Hepatocyte (in vitro differentiated cells): ENCODE measurements around the gene DUOXA2.

Source experiments
- EZH2 ChIP-seq: fragments of 200-600 bp; sonication (generic); IDR thresholded peaks from 2 replicates; pipeline ENCODE4 v1.6.1; 2016; ENCODE audit warnings: antibody characterized with exemption, mild to moderate bottlenecking, borderline replicate concordance
- TF ChIP-seq, protein P1 (sequence below): fragments of 200-600 bp; sonication (generic); IDR thresholded peaks from 2 replicates; pipeline ENCODE4 v1.5.1; 2016; ENCODE audit warnings: antibody characterized with exemption, mild to moderate bottlenecking; ENCODE audit not compliant: poor library complexity

DNA sequence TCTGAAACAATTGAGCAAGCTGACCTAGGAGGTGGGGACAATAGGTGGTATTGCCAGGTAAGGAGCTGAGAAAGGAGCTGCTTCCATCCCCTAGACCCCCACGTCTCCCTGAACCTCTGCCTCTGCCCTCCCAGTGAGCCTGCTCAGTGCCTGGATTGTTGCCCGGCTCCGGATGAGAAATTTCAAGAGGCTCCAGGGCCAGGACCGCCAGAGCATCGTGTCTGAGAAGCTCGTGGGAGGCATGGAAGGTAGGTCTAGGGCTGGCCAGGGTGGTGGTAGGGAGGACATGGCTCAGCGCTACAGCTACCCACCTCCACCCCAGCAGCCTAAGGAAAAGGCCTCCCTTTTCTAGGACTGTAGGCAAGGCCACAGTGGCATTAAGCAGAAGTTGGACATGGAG lies 28.9 kb downstream of the DUOXA2 start:
- TF ChIP-seq, protein P1, sequence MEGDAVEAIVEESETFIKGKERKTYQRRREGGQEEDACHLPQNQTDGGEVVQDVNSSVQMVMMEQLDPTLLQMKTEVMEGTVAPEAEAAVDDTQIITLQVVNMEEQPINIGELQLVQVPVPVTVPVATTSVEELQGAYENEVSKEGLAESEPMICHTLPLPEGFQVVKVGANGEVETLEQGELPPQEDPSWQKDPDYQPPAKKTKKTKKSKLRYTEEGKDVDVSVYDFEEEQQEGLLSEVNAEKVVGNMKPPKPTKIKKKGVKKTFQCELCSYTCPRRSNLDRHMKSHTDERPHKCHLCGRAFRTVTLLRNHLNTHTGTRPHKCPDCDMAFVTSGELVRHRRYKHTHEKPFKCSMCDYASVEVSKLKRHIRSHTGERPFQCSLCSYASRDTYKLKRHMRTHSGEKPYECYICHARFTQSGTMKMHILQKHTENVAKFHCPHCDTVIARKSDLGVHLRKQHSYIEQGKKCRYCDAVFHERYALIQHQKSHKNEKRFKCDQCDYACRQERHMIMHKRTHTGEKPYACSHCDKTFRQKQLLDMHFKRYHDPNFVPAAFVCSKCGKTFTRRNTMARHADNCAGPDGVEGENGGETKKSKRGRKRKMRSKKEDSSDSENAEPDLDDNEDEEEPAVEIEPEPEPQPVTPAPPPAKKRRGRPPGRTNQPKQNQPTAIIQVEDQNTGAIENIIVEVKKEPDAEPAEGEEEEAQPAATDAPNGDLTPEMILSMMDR, result no peak
- TF ChIP-seq EZH2, result no peak
